Keratinocyte (primary cell): ENCODE data around the gene RFX2.

Experiments used
- CTCF ChIP-seq, 3 experiments: IDR thresholded peaks in 1 of 3; conservative IDR thresholded peaks in 1 of 3; optimal IDR thresholded peaks in 1 of 3; 2 replicates in 2 of 3; 3 replicates in 1 of 3; pipeline versions ENCODE3 to v1.5.1; 2011; ENCODE audit warnings: low read length in 3 of 3, mild to moderate bottlenecking in 3 of 3, moderate library complexity in 2 of 3, control low read depth in 1 of 3, inconsistent platforms in 1 of 3; ENCODE audit not compliant: insufficient read depth in 2 of 3; ENCODE audit errors: extremely low read depth in 1 of 3
- EZH2 ChIP-seq: IDR thresholded peaks from one replicate; pipeline ENCODE4 v1.6.1; 2012; ENCODE audit warnings: inconsistent platforms, mild to moderate bottlenecking, low read length, moderate library complexity

DNA sequence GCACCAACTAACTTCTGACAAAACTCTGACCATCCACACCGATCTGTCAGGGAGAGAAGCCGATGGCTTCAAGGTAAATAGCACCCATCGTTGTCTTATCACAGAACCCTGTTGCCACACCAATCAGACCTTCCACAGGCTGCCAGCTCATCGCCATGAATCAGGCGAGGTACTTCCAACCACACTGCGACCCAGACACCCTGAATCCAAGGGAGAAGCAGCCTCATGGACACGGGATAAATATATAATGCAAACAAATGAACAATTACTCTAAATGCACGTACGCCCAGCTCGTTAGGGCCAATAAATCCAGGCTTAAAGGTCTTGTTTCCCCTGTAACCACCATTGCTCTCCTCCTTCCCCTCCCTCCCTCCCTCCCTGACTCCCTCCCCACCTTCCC is 153.1 kb downstream of the RFX2 start:
- TF ChIP-seq CTCF (optimal IDR thresholded peaks at IDR 0.05 in 1 of 3, IDR thresholded peaks at IDR 0.05 in 1 of 3, conservative IDR thresholded peaks at IDR 0.05 in 1 of 3; ENCODE audit: extremely low read depth in 1 of 3, insufficient read depth in 2 of 3, low read length in 3 of 3) (no peak), EZH2 (no peak)
